ENCODE data around the gene TCTN1.

DNA sequence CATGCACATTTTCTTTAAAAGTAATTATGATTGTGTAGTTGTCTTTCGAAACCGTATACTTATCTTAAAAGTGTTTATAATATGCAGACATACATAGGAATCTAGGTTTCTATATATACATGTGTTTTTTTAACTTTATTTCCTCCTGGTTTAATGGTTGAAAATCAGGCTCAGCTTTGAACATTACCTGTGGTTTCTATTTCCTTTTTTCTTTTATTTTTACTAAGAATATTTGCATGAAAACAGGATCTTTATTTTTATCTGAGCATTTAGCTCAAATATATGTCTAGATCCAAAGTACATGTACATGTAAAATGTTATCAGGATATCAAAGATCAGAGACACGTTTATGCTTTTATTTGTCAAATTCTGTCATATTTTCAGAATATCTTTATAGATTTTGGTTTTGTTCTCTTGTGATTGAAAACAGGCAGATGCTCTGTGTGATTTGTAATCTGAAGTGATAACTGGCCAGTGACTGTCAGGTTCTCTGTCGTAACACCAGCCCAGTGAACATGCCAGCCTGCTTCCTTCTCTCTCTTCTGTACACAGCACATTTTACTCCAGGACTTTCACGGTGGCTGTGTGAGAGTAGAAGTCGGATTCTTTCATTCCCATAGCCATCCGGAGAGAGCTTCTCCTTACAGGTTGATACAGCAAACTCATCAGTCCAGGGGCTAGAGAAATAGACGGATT lies 13.7 kb downstream of the TCTN1 start:
- TF ChIP-seq, protein P1, sequence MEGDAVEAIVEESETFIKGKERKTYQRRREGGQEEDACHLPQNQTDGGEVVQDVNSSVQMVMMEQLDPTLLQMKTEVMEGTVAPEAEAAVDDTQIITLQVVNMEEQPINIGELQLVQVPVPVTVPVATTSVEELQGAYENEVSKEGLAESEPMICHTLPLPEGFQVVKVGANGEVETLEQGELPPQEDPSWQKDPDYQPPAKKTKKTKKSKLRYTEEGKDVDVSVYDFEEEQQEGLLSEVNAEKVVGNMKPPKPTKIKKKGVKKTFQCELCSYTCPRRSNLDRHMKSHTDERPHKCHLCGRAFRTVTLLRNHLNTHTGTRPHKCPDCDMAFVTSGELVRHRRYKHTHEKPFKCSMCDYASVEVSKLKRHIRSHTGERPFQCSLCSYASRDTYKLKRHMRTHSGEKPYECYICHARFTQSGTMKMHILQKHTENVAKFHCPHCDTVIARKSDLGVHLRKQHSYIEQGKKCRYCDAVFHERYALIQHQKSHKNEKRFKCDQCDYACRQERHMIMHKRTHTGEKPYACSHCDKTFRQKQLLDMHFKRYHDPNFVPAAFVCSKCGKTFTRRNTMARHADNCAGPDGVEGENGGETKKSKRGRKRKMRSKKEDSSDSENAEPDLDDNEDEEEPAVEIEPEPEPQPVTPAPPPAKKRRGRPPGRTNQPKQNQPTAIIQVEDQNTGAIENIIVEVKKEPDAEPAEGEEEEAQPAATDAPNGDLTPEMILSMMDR (IDR thresholded peaks at IDR 0.05; ENCODE audit: low read length), result no peak
- TF ChIP-seq EZH2phosphoT487 (IDR thresholded peaks at IDR 0.05; ENCODE audit: low read length), result no peak

Measured in MM.1S (cell line).